Measurements from ENCODE around the gene GAB3. TPM values are rescaled to one million over a fixed set of nuclear protein-coding genes. Genes with fewer than 3 reads are reported as not detected.

GAB3 gene
- total RNA-seq, 4 donors from 2014 or later, result 2.9 to 34.1 (median 7.2) TPM

DNA sequence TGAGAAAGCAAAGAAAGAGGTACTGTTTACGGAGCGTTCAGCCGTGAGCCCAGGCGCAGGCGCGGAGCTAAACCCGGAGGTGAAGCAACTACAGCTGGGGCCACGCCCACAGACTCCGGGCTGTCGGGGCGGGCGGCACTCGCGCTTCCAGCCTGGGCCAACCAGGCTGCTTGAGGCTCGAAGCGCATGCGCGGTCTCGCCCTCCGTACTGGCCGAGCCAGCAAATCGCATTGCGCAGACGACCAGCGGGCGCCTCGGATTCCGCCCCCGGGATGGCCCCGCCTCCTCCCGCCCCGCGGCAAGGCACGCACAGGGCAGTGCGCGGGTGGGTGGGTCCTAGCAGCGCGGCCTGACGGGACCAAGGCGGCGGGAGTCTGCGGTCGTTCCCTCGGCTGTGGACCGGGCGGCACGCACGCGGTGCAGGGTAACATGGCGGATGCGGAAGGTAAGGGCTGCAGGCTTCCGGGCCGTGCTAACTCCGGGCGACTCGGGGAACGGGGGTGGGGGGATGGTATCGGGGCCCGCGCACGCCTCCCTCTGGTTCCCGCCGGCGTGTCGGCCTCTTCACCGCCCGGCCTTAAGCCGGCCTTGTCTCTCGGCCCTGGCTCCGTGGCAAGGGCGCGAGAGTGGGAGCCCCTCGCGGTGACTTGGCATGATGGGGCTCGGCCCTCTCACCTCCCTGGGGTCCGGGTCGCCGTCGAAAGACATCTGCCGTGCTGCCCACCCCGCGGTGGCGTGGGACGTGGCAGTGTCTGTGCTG lies 11.8 kb upstream of the GAB3 start, which contains the start of gene DKC1:
Gene DKC1 (plus strand): TSS at position 328 of the 760 bp plus-strand sequence. CDS start 102 bp downstream, at position 430.
- Histone ChIP-seq H3K27me3 (no peaks in the 10 kb centered on the region), H3K36me3 (no peaks in the 10 kb centered on the region), H3K4me3 (peak within 1 kb of the TSS; percentile 46 to 52), H3K4me1 (no peaks in the 10 kb centered on the region), H3K9me3 (no peaks in the 10 kb centered on the region), H3K27ac (peak within 1 kb of the TSS; percentile 58 to 74)
- peak; percentile 94 to 95 for DNase-seq
- TF ChIP-seq CTCF (IDR thresholded peaks at IDR 0.05) (peak in 1 of 4 experiments; percentile 24), POLR2A (IDR thresholded peaks at IDR 0.05) (peak in 1 of 2 donors; percentile 42)
- intact Hi-C loops (cut with DNase I; ENCODE audit: low total_unique reads), result no loop called here

GRCh38 chrX:154761977-154762536 lies 11.2 kb upstream of the GAB3 start:
- Histone ChIP-seq H3K4me3 (peak overlapping the region; percentile 16 to 52), H3K27ac (peak overlapping the region; percentile 58 to 74), H3K4me1 (no peaks in the 10 kb centered on the region), H3K9me3 (no peaks in the 10 kb centered on the region), H3K36me3 (no peaks in the 10 kb centered on the region), H3K27me3 (no peaks in the 10 kb centered on the region)
- no peak for DNase-seq
- TF ChIP-seq CTCF (IDR thresholded peaks at IDR 0.05) (no peak), POLR2A (IDR thresholded peaks at IDR 0.05) (no peak)
- intact Hi-C loops (cut with DNase I; ENCODE audit: low total_unique reads), result no loop called here

GRCh38 chrX:154758696-154759095 lies 7.8 kb upstream of the GAB3 start:
- no peaks in the 10 kb centered on the region for H3K9me3 ChIP-seq
- intact Hi-C loops (cut with DNase I; ENCODE audit: low total_unique reads), result no loop called here
- no peak overlapping the region for H3K27ac ChIP-seq
- no peaks in the 10 kb centered on the region for H3K27me3 ChIP-seq
- no peak for TF ChIP-seq CTCF (IDR thresholded peaks at IDR 0.05)
- TF ChIP-seq POLR2A (IDR thresholded peaks at IDR 0.05), result no peak
- H3K36me3 ChIP-seq, result no peaks in the 10 kb centered on the region
- DNase-seq, result no peak
- H3K4me1 ChIP-seq, result no peaks in the 10 kb centered on the region
- H3K4me3 ChIP-seq, result no peak overlapping the region

GRCh38 chrX:154751669-154752271 lies 893 bp upstream of the GAB3 start:
- intact Hi-C loops (cut with DNase I; ENCODE audit: low total_unique reads), result no loop called here

More at GRCh38 chrX:154751669-154752271, 893 bp upstream of the GAB3 start:
- Histone ChIP-seq H3K27ac (no peak overlapping the region), H3K27me3 (no peaks in the 10 kb centered on the region), H3K4me3 (no peak overlapping the region), H3K9me3 (no peaks in the 10 kb centered on the region), H3K4me1 (peaks cover 0 to 3% of the 10 kb centered on the region in 2 donors), H3K36me3 (no peaks in the 10 kb centered on the region)
- TF ChIP-seq CTCF (IDR thresholded peaks at IDR 0.05), result no peak
- TF ChIP-seq POLR2A (IDR thresholded peaks at IDR 0.05), result no peak
- DNase-seq, result no peak
